K562 (cell line): ENCODE results near the gene VAC14. TPM values are rescaled to one million over a fixed set of nuclear protein-coding genes. Genes with fewer than 3 reads are reported as not detected.
A peak's percentile ranks its signal among the peaks of the same experiment; 100 is the strongest.

Experiments
- BRD4 ChIP-seq: fragments of 200-600 bp; sonication (generic); IDR thresholded peaks from 2 replicates; pipeline ENCODE4 v1.6.1; 2017; ENCODE audit warnings: inconsistent platforms
- ILF3 ChIP-seq: fragments of 450-650 bp; IDR thresholded peaks from 2 replicates; pipeline ENCODE4 v1.6.1; 2018; ENCODE audit warnings: antibody characterized with exemption, mild to moderate bottlenecking, moderate library complexity, borderline replicate concordance
- LARP7 ChIP-seq: fragments of 450-650 bp; IDR thresholded peaks from 2 replicates; pipeline ENCODE4 v1.6.1; 2016
- LCOR ChIP-seq: sonication (generic); formaldehyde crosslinking; IDR thresholded peaks from 2 replicates; pipeline ENCODE4 v1.8.0; 2022; ENCODE audit warnings: mild to moderate bottlenecking, missing genetic modification reagents
- MYBL2 ChIP-seq, 2 experiments: fragments of 450-650 bp in 1 of 2; sonication (generic) in 1 of 2; formaldehyde crosslinking in 1 of 2; IDR thresholded peaks; 2 replicates each; pipeline versions ENCODE4 v1.6.1 to v1.8.1; 2017 to 2022; ENCODE audit warnings: borderline replicate concordance in 1 of 2, inconsistent platforms in 1 of 2, low read depth in 1 of 2, mild to moderate bottlenecking in 1 of 2, missing genetic modification reagents in 1 of 2, moderate library complexity in 1 of 2
- POLR2B ChIP-seq: fragments of 450-650 bp; IDR thresholded peaks from 2 replicates; pipeline ENCODE4 v1.6.1; 2018; ENCODE audit warnings: low read depth; ENCODE audit not compliant: partially characterized antibody
- RBM39 ChIP-seq: fragments of 200-400 bp; formaldehyde crosslinking; optimal IDR thresholded peaks from 2 replicates; pipeline ENCODE3; 2018; ENCODE audit warnings: low read depth, low read length
- SOX6 ChIP-seq: fragments of 450-650 bp; IDR thresholded peaks from 2 replicates; pipeline ENCODE4 v1.6.1; 2014; ENCODE audit warnings: mild to moderate bottlenecking
- ZEB2 ChIP-seq: fragments of 450-650 bp; IDR thresholded peaks from 2 replicates; pipeline ENCODE4 v1.6.1; 2016
- ZFP36 ChIP-seq: fragments of 150-350 bp; IDR thresholded peaks from 2 replicates; pipeline ENCODE4 v1.6.1; 2018; ENCODE audit warnings: low read length, low read depth; ENCODE audit not compliant: partially characterized antibody
- ZNF197 ChIP-seq: fragments of 200-800 bp; sonication (Bioruptor generic); IDR thresholded peaks from 2 replicates; pipeline ENCODE4 v1.6.1; 2016; ENCODE audit warnings: low read depth, missing genetic modification characterization, missing compliant biosample characterization
- ZNF707 ChIP-seq: fragments of 250-450 bp; sonication (Bioruptor Pico); conservative IDR thresholded peaks from 2 replicates; pipeline ENCODE4 v1.8.0; 2022; ENCODE audit warnings: inconsistent platforms, mild to moderate bottlenecking, moderate library complexity
- ZNF830 ChIP-seq: fragments of 250-450 bp; sonication (Bioruptor Pico); IDR thresholded peaks from 2 replicates; pipeline ENCODE4 v1.5.0; 2021; ENCODE audit warnings: mild to moderate bottlenecking
- polyA plus RNA-seq, 8 experiments: library from polyadenylated mRNA; depleted of rRNA in 4 of 8; stranded (reverse) in 5 of 8; unstranded in 3 of 8; fragments of >200 nt; fragmentation: Nextera tagmentation in 2 of 8; fragmentation: Illumina TruSeq in 1 of 8; extraction: Ambion mirVana in 2 of 8; extraction: Trizol in 1 of 8; gene quantifications; 2 replicates each; pipeline versions ENCODE4 v1.2.1 to v1.2.3, GENCODE V29; 2011 to 2014; ENCODE audit warnings: inconsistent platforms in 1 of 8, missing spikeins in 1 of 8
- total RNA-seq, 7 experiments: library from RNA; depleted of rRNA in 6 of 7; stranded (reverse); fragments of >200 nt in 6 of 7; fragmentation: Illumina TruSeq in 2 of 7; extraction: Trizol in 2 of 7; gene quantifications; 2 replicates each; pipeline versions ENCODE4 v1.2.1 to v1.2.3, GENCODE V29; 2011 to 2021; ENCODE audit warnings: low replicate concordance in 1 of 7
- TF ChIP-seq, protein P1 (sequence below): fragments of 450-650 bp; IDR thresholded peaks from 2 replicates; pipeline ENCODE4 v1.6.1; 2014; ENCODE audit warnings: low read depth, mild to moderate bottlenecking, moderate library complexity, borderline replicate concordance
- TF ChIP-seq, protein P2 (sequence below), 2 experiments: IDR thresholded peaks in 1 of 2; conservative IDR thresholded peaks in 1 of 2; 2 replicates each; pipeline ENCODE4 v1.6.1; 2016; ENCODE audit warnings: low read depth in 2 of 2, mild to moderate bottlenecking in 1 of 2, missing compliant biosample characterization in 1 of 2, missing genetic modification characterization in 1 of 2, moderate library complexity in 1 of 2
- TF ChIP-seq, protein P3 (sequence below), 2 experiments: fragments of 250-450 bp in 1 of 2; fragments of 450-650 bp in 1 of 2; sonication (Bioruptor Pico) in 1 of 2; IDR thresholded peaks; 2 replicates each; pipeline versions ENCODE4 v1.6.1 to v1.8.0; 2016 to 2021; ENCODE audit warnings: mild to moderate bottlenecking in 2 of 2, moderate library complexity in 2 of 2, missing compliant biosample characterization in 1 of 2, missing genetic modification characterization in 1 of 2
- TF ChIP-seq, protein P4 (sequence below): sonication (generic); IDR thresholded peaks from 2 replicates; pipeline ENCODE4 v1.6.1; 2016
- TF ChIP-seq, protein P5 (sequence below): fragments of 450-650 bp; IDR thresholded peaks from 2 replicates; pipeline ENCODE4 v1.7.0; 2016; ENCODE audit warnings: borderline replicate concordance

The VAC14 gene
- total and polyA plus RNA-seq, 9 of the 15 experiments (the other 6 are each of a cell fraction or from before 2014, with no cell fraction given): 1.3 to 41.6 (median 26.6) TPM

DNA sequence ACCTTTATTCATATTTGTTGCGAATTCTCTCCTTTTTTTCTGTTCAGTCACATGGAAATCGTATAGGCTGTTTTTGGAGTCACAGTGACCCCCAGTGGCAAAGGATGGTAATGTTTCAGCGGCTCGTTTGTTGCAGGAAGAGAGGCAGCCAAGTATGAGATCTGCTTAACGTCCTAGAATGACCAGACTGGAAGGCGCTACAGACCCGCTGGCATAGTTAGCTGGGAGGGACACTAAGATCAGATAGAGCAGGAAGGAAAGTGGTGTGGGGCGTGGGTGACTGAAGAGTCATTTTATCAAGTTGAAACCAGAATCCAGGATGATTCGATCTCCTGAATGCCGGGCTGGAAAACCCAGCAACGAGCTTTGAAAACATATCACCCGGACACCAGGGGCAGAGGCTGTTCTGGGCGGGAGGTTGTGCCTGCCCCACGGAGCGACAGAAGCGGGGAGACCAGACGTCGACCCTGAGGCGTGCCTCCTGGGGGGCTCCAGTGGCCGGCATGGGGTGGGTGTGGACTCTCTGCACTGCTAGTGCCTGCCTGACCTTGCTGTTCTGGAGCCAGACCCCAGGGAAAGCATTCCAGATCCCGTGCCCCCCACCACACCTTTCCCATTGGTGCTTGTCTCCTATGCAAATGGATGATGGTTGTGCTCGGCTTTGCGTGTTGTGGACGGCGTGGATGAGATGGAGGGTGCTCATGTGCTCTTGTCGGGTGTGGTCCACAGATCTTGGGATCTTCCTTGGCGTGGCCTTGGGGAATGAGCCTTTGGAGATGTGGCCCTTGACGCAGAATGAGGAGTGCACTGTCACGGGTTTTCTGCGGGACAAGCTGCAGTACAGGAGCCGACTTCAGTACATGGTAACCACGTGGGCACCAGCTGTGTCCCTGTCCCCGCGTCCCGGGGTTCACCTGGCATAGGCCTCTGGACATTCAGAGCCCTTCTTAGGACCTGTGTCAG lies 146.9 kb downstream of the VAC14 start (continued):
- TF ChIP-seq, protein P1, sequence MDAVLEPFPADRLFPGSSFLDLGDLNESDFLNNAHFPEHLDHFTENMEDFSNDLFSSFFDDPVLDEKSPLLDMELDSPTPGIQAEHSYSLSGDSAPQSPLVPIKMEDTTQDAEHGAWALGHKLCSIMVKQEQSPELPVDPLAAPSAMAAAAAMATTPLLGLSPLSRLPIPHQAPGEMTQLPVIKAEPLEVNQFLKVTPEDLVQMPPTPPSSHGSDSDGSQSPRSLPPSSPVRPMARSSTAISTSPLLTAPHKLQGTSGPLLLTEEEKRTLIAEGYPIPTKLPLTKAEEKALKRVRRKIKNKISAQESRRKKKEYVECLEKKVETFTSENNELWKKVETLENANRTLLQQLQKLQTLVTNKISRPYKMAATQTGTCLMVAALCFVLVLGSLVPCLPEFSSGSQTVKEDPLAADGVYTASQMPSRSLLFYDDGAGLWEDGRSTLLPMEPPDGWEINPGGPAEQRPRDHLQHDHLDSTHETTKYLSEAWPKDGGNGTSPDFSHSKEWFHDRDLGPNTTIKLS: no peak
- TF ChIP-seq RBM39 (no peak), ZEB2 (no peak; the same call in 1 of the 2 replicates), ZNF197 (no peak), ILF3 (no peak), MYBL2 (IDR thresholded peaks at IDR 0.05; ENCODE audit: low read depth) (no peak), MYBL2 (CRISPR knock-in tag; IDR thresholded peaks at IDR 0.05; ENCODE audit: borderline replicate concordance) (no peak), ZFP36 (no peak), ZNF707 (CRISPR knock-in tag) (no peak), BRD4 (no peak), POLR2B (no peak), ZNF830 (no peak), LARP7 (no peak), LCOR (CRISPR knock-in tag) (no peak), SOX6 (no peak; the same call in 1 of the 2 replicates)
- TF ChIP-seq, protein P2, sequence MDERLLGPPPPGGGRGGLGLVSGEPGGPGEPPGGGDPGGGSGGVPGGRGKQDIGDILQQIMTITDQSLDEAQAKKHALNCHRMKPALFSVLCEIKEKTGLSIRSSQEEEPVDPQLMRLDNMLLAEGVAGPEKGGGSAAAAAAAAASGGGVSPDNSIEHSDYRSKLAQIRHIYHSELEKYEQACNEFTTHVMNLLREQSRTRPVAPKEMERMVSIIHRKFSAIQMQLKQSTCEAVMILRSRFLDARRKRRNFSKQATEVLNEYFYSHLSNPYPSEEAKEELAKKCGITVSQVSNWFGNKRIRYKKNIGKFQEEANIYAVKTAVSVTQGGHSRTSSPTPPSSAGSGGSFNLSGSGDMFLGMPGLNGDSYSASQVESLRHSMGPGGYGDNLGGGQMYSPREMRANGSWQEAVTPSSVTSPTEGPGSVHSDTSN (CRISPR knock-in tag; IDR thresholded peaks at IDR 0.05; ENCODE audit: low read depth): no peak
- TF ChIP-seq, protein P2 (tag; conservative IDR thresholded peaks at IDR 0.05; ENCODE audit: low read depth): no peak; the same call in 1 of the 2 replicates
- TF ChIP-seq, protein P3, sequence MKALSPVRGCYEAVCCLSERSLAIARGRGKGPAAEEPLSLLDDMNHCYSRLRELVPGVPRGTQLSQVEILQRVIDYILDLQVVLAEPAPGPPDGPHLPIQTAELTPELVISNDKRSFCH (CRISPR knock-in tag; IDR thresholded peaks at IDR 0.05): no peak
- TF ChIP-seq, protein P3 (tag; IDR thresholded peaks at IDR 0.05): no peak
- TF ChIP-seq, protein P4, sequence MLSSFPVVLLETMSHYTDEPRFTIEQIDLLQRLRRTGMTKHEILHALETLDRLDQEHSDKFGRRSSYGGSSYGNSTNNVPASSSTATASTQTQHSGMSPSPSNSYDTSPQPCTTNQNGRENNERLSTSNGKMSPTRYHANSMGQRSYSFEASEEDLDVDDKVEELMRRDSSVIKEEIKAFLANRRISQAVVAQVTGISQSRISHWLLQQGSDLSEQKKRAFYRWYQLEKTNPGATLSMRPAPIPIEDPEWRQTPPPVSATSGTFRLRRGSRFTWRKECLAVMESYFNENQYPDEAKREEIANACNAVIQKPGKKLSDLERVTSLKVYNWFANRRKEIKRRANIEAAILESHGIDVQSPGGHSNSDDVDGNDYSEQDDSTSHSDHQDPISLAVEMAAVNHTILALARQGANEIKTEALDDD: peak; percentile 74
- TF ChIP-seq, protein P5, sequence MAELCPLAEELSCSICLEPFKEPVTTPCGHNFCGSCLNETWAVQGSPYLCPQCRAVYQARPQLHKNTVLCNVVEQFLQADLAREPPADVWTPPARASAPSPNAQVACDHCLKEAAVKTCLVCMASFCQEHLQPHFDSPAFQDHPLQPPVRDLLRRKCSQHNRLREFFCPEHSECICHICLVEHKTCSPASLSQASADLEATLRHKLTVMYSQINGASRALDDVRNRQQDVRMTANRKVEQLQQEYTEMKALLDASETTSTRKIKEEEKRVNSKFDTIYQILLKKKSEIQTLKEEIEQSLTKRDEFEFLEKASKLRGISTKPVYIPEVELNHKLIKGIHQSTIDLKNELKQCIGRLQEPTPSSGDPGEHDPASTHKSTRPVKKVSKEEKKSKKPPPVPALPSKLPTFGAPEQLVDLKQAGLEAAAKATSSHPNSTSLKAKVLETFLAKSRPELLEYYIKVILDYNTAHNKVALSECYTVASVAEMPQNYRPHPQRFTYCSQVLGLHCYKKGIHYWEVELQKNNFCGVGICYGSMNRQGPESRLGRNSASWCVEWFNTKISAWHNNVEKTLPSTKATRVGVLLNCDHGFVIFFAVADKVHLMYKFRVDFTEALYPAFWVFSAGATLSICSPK: no peak
